HG03066 (cell line): ENCODE data around the gene PPIF.

ENCODE experiments used
- ATAC-seq: cut with Tn5 transposase; IDR thresholded peaks from one replicate; pipeline ENCODE4 v1.9.1; 2021; ENCODE audit warnings: low read depth; ENCODE audit not compliant: unreplicated experiment

PPIF gene

GRCh38 chr10:79361726-79362397 lies 14.6 kb downstream of the PPIF start:
- no peak for ATAC-seq

GRCh38 chr10:79367426-79368189 lies 20.3 kb downstream of the PPIF start:
- ATAC-seq: no peak

GRCh38 chr10:79372871-79373270 lies 25.6 kb downstream of the PPIF start:
- no peak for ATAC-seq

GRCh38 chr10:79374312-79375191 lies 27.3 kb downstream of the PPIF start:
- no peak for ATAC-seq

GRCh38 chr10:79375321-79376077 lies 28.2 kb downstream of the PPIF start:
- ATAC-seq: no peak

- ATAC-seq: no peak
Observed at GRCh38 chr10:79376078-79376628, 28.9 kb downstream of the PPIF start.

GRCh38 chr10:79376751-79377556 lies 29.7 kb downstream of the PPIF start:
- ATAC-seq: no peak

- ATAC-seq: no peak
Observed at GRCh38 chr10:79377557-79378382, 30.5 kb downstream of the PPIF start.

- no peak for ATAC-seq
Observed at GRCh38 chr10:79378383-79378646, 31.0 kb downstream of the PPIF start.

DNA sequence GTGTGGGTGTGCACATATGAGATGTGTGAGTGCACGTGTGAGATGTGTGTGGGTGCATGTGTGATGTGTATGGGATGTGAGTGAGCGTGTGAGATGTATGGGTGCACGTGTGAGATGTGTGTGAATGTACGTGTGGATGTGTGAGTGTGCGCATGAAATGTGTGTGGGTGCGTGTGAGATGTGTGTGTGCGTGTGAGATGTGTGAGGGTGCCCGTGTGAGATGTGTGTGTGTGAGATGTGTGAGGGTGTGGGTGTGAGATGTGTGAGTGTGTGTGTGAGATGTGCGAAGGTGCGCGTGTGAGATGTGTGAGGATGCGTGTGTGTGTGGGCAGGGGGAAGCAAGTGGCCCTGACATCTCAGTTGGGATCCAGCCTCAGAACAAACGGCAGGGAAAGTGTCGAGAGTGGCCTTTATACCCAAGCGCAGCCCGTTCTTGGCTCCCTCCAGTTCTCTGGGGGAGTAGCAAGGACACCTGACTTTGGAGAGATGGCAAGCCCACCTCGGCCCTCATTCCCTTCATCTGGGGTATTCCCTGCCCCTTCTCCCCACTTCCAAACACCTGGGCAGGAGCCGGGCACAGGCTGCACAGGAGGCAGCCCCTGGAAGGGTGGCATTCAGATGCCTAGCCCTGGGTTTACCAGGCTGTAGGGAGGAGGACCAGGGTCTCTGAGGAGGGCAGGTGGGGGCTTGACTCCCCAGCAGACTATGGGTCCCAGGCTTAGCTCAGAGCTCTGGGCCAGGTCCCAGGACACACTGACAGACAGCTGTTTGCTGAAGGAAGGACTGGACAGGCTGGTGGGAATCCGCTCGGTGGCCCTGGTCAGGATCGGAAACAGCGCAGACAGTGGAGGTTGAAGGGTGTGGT lies 31.6 kb downstream of the PPIF start:
- no peak for ATAC-seq

GRCh38 chr10:79379512-79380124 lies 32.3 kb downstream of the PPIF start:
- ATAC-seq: no peak

DNA sequence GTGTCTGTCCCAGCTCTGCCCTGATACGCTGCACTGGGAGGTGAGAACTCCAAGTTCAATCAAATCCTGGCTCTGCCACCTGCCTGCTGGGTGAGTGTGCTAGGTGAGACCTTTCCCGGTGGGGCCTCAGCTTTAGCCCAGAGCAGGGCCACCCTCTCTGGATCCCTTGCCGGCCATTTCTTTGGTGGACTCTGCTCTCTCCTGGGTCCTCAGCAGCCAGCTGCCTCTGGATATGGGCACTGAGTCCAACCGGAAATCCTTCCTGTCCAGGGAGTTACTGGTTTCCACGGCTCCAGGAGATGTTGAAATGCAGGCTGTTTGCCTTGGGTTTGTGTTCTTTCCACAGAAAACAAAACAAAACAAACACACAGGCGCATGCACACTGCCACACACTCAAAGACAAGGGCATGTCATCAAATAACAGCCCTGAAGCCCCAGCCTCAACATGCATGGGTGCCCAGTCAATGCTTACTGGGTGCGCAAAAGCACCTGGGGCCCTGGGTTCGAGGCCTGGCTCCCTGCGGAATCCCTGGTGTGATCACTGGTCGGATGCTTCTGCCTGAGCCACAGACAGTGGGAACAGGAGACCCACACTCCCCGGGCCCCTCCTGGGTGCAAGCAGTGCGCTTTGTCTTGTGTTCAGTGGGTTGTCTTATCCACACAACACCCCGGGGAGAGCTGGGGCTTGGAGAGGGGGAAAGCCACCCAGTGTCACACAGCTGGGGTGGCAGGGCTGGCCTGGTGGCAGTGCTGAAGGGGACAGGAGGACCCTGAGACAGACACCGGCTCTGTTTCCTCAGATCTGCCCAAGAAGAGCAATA lies 33.1 kb downstream of the PPIF start:
- ATAC-seq: no peak

GRCh38 chr10:79380946-79381721 lies 33.9 kb downstream of the PPIF start:
- no peak for ATAC-seq

DNA sequence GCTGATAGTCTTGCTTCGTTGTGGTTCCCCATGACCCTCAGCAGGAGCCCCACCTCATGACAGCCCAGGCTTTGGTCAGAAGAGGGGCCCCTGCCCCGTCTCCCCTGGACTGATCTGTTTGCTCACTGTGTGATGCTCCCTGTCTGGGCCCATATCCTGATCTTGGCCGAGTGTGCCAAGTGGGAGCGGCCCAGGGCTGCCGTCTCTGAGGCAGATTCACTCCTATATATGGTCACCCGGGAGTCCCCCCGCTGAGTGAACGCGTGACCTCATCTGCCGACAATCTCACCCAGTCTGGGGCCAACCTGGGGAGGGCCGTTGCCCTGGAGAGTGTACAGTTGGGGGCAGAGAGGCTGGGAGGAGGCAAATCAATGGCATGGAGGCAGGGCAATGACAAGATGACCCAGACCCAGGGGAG lies 34.5 kb downstream of the PPIF start:
- no peak for ATAC-seq

DNA sequence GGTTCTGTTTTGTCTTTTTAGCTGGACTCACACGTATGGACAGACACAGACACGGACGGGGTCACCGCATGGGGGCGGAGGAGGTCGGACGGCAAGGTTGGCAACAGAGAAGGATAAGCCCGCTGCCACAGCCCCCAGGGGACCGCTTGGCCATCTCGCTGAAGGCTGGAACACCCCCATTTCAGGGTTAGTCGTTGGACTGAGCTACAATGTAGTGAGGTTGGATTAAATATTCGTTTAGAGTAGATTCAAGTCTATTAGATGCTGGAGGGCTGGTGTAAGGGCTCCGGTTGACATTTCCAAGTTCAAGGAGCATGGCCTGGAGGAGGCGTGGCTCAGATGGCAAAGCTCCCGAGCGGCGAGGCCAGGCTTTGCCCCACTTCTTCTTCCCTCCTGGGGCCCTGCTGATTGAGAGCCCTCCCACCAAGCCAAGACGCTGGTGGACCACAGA lies 35.2 kb downstream of the PPIF start:
- no peak for ATAC-seq
